Kidney capillary endothelial cell (primary cell): ENCODE measurements around the gene ORC3.
"Not testable (repeated sequence)": the region's sequence is repeated elsewhere in the genome, so short reads cannot be mapped to it uniquely, and the experiment has no call there.

Source experiments
- DNase-seq: peaks from one replicate; pipeline ENCODE4 v3.0.0-alpha.2; 2018; ENCODE audit warnings: low spot score

ORC3 gene

DNA sequence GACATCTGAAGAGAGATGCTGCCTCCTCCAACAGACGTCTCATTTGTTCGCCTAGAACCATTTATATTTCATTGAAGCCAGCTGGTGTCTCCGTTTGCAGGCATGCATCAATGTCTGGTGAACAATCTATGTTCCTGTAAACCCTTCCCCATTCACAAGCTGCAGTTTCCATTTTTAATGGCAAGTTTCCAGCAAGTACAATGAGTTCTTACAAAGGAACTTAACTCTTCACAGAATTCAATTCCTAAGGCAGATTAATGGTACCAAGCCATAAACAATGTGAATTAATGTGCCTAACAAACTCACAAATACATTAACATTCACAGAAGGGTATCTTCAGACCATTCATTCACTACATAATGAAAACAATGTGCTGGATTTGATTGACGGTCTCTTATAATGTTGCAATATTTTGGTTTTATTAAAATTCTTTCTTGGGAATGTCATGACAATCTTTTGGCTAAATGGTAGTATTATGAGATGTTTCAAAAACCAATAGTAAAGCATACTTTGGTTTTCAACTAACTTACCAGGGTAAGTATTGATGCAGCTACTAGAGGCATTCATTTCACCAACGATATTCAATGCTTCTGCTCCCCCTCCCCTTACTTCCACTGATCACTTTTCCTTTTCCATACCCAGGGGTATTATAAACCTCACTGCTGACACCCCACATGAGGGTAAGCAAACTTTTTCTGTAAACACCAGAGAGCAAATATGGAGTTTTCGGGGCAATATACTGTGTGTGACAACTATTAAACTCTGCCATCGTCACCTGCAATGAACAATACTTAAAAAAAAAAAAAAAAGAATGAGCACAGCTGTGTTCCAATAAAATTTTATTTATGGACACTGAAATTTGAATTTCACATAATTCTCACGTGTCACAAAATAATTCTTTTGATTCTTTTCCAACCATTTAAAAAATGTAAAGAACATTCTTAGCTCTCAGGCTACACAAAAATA lies 107.9 kb downstream of the ORC3 start:
- DNase-seq: peak; percentile 48

GRCh38 chr6:87698547-87699006 lies 108.6 kb downstream of the ORC3 start:
- peak; percentile 24 for DNase-seq

GRCh38 chr6:87699576-87699975 lies 109.6 kb downstream of the ORC3 start:
- no peak for DNase-seq

- DNase-seq: peak; percentile 83
Measured at GRCh38 chr6:87700397-87701343, 110.7 kb downstream of the ORC3 start.

- no peak for DNase-seq
Measured at GRCh38 chr6:87701344-87701675, 111.4 kb downstream of the ORC3 start.

DNA sequence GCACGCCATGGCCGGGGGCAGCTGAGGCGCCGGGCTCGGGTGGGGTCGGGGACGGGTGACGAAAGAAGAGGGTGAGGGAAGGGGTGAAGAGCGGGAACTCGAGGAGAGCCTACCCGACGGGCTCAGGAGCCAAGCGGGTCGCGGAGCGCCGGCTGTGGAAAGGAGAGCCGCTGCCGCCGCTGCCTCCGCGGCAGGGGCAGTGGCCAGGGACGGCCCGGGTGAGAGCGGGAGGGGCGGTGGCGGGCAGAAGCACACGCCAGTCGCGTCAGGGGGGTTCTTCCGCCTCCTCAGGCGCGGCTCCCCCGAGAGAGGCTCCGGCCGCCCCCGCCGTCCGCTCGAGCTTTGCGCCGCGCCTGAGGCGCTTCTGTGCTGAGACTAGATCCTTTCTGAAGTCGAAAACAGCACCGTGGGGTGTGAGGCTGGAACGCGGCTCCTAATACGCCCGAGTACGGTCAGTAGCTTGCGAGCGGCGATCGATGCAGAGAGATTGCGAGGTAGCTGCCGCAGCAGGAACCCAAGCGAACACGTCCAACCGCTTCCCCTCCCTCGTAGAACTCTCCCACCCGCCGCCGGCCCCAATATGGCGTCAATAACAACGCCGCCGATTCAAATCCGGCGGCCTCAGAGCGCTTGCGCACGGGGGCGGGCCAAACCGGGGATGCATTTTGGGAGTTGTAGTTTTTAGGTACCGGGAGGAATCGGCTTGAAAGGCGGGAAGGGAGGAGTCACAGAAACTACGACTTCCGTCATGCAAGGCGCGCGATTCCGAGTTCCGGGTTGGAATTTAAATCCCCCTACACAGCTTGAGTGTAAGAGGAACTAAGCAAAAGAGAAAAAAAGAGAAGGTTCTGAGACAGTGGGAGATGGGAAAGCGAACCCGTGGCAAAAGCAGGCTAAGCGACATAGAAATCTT lies 112.0 kb downstream of the ORC3 start, which contains the start of gene AKIRIN2:
AKIRIN2 (minus strand) TSS at position 558 of the 913 bp plus-strand sequence; CDS start at position 9, 549 bp downstream.
- peak; percentile 98 for DNase-seq

DNA sequence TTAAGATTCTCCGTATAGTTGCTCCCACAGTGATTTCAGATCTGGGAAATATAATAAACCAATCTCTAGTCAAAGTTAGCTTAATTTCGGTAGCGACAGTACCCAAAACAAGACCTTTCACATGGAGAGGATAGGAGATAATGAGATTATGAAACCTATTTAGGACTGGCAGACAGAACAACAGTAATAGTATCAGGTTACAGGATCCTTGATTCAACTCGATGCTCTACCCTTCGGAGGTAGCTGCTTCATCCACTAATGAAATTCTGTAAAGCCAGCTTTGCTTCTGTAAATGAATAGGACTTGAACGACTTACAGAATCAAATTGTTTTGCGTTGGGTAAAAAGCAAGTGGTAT lies 112.6 kb downstream of the ORC3 start:
- DNase-seq: no peak

DNA sequence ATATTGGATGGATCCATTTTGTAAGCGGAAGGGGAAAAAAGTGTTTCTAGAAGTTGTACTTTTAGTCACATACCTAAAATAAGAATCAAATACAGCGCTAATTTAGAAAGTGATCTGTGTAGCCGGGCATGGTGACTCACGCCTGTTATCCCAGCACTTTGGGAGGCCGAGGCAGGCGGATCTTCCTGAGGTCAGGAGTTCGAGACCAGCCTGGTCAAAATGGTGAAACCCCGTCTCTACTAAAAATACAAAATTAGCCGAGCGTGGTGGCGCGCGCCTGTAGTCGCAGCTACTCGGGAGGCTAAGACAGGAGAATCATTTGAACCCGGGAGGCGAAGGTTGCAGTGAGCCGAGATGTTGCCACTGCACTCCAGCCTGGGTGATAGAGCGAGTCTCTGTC lies 113.1 kb downstream of the ORC3 start:
- DNase-seq: not testable (repeated sequence)

- no peak for DNase-seq
Measured at GRCh38 chr6:87705070-87705691, 115.2 kb downstream of the ORC3 start.

DNA sequence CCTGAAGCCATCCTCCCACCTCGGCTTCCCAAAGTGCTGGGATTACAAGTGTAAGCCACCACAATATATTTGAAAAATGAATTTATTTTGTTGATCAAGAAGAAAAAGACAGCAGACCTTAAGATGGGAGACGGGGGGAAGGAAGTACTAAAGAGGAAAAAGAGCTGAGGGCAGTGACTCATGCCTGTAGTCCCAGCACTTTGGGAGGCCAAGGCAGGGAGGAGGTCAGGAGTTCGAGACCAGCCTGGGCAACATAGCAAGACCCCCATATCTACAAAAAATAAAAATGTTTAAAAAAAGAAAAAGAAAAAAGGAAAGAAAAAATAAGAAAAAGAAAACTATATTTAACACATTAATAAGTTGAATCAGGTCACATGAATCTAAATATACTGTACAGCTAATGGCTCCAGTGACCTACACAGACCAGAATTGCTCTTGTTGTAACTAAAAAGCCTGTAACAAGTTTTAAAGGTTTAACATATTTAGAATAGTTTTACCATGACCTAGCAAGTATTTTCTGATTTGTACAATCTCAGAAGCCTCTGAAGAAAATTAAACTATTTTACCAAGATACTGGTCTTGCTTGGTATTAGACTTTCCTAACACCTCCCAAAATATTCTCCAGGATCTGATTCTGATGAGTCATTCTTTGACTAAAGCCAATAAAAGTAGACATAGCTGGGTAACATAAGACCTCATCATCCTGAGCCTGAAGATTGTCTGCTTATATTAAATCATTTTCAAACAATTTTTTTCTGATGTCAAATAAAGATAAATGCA lies 116.4 kb downstream of the ORC3 start:
- DNase-seq: no peak

GRCh38 chr6:87708581-87709427 lies 118.9 kb downstream of the ORC3 start:
- not testable (repeated sequence) for DNase-seq

- no peak for DNase-seq
Measured at GRCh38 chr6:87710090-87710489, 120.2 kb downstream of the ORC3 start.

DNA sequence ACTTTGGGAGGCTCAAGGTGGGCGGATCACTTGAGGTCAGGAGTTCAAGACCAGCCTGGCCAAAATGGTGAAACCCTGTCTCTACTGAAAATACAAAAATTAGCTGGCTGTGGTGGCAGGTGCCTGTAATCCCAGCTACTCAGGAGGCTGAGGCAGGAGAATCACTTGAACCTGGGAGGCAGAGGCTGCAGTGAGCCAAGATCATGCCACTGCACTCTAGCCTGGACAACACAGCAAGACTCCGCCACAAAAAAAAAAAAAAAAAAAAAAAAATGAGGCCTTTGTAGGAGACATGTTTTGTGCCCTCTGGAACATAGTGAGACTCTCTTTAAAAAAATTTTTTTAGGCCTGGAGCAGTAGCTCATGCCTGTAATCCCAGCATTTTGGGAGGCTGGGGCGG lies 122.8 kb downstream of the ORC3 start:
- DNase-seq: not testable (repeated sequence)

DNA sequence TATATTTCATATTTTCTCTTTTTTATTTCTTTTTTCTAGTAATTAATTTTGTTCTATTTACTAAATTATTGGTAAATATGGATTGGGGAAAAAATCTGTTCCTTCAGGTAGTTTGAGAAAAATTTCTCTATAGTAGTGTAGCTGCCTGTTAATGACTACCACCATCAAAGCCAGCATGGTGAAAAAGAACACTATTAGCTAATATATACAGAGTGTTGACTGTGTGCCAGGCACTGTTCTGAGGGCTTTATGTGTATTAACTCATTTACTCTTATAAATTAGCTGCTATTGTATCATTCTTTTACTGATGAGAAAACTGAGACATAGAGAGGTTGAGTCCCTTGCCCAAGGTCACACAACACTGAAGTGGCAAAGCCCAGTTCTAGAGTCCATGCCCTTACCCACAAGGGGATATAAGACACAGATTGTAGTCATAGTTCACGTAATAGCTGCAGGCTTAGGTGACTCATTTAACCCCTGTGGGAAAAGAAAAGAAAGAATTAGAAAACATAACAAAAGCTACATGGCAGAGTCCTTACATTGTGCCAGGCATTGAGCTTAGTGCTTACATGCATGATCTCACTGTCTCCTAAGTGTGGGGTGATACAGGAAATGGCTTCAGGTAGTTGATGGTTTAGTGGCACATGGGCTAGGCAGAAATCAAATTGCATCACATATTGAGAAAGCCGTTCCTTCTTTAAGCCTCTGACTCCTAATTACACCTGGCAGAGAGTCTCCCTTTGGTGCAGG lies 124.3 kb downstream of the ORC3 start:
- no peak for DNase-seq
